ENCODE measurements around the gene HASPIN.

HASPIN gene

GRCh38 chr17:3723556-3724377 is at the start of gene HASPIN:
Gene HASPIN, plus strand, starts transcription at chr17:3723903. Its CDS starts 33 bp downstream, at chr17:3723936.
- Mint-ChIP-seq H3K9me3 (no peaks in the 10 kb centered on the region), H3K4me3 (peak within 1 kb of the TSS; percentile 93), H3K27ac (peak within 1 kb of the TSS; percentile 89), H3K27me3 (no peaks in the 10 kb centered on the region), H3K4me1 (ENCODE audit: low read depth) (peaks cover 38% of the 10 kb centered on the region), H3K36me3 (ENCODE audit: low read depth) (peaks cover 30% of the 10 kb centered on the region)
- intact Hi-C loops (cut with micrococcal nuclease), result loop anchor here (1.0 kb wide), 1 partner anchor 55 kb away; the partner anchor contains the start of genes EMC6 and TAX1BP3

- no peak overlapping the region for H3K27ac Mint-ChIP-seq
- no peak overlapping the region for H3K4me3 Mint-ChIP-seq
- intact Hi-C loops (cut with micrococcal nuclease), result no loop called here
- H3K27me3 Mint-ChIP-seq, result peaks cover 3% of the 10 kb centered on the region
- no peaks in the 10 kb centered on the region for H3K9me3 Mint-ChIP-seq
- H3K36me3 Mint-ChIP-seq (ENCODE audit: low read depth), result peaks cover 11% of the 10 kb centered on the region
- peaks cover 36% of the 10 kb centered on the region for H3K4me1 Mint-ChIP-seq (ENCODE audit: low read depth)
These were observed 47.8 kb upstream of the HASPIN start for GRCh38 chr17:3675886-3676285.

- peaks cover 13% of the 10 kb centered on the region for H3K27me3 Mint-ChIP-seq
- peaks cover 39% of the 10 kb centered on the region for H3K4me1 Mint-ChIP-seq (ENCODE audit: low read depth)
- intact Hi-C loops (cut with micrococcal nuclease), result no loop called here
- H3K4me3 Mint-ChIP-seq, result no peak overlapping the region
- H3K36me3 Mint-ChIP-seq (ENCODE audit: low read depth), result no peaks in the 10 kb centered on the region
- no peak overlapping the region for H3K27ac Mint-ChIP-seq
- H3K9me3 Mint-ChIP-seq, result no peaks in the 10 kb centered on the region
These were observed 45.4 kb upstream of the HASPIN start for GRCh38 chr17:3678095-3678820.

- no peaks in the 10 kb centered on the region for H3K36me3 Mint-ChIP-seq (ENCODE audit: low read depth)
- peaks cover 38% of the 10 kb centered on the region for H3K4me1 Mint-ChIP-seq (ENCODE audit: low read depth)
- no peak overlapping the region for H3K4me3 Mint-ChIP-seq
- intact Hi-C loops (cut with micrococcal nuclease), result no loop called here
- H3K27ac Mint-ChIP-seq, result peak overlapping the region; percentile 50
- peaks cover 16% of the 10 kb centered on the region for H3K27me3 Mint-ChIP-seq
- no peaks in the 10 kb centered on the region for H3K9me3 Mint-ChIP-seq
These were observed 44.7 kb upstream of the HASPIN start for GRCh38 chr17:3678821-3679530.

GRCh38 chr17:3679531-3680126 is 44.1 kb upstream of the HASPIN start:
- intact Hi-C loops (cut with micrococcal nuclease), result no loop called here
- H3K27me3 Mint-ChIP-seq, result peaks cover 19% of the 10 kb centered on the region
- H3K27ac Mint-ChIP-seq, result peak overlapping the region; percentile 50
- H3K4me3 Mint-ChIP-seq, result no peak overlapping the region
- no peaks in the 10 kb centered on the region for H3K36me3 Mint-ChIP-seq (ENCODE audit: low read depth)
- H3K9me3 Mint-ChIP-seq, result no peaks in the 10 kb centered on the region
- peaks cover 38% of the 10 kb centered on the region for H3K4me1 Mint-ChIP-seq (ENCODE audit: low read depth)

- Mint-ChIP-seq H3K27me3 (peaks cover 26% of the 10 kb centered on the region), H3K36me3 (ENCODE audit: low read depth) (no peaks in the 10 kb centered on the region), H3K4me1 (ENCODE audit: low read depth) (peaks cover 38% of the 10 kb centered on the region), H3K27ac (peak overlapping the region; percentile 51), H3K9me3 (no peaks in the 10 kb centered on the region), H3K4me3 (no peak overlapping the region)
- intact Hi-C loops (cut with micrococcal nuclease), result no loop called here
These were observed 42.6 kb upstream of the HASPIN start for GRCh38 chr17:3681057-3681456.

GRCh38 chr17:3681565-3681964 is 42.1 kb upstream of the HASPIN start:
- Mint-ChIP-seq H3K4me1 (ENCODE audit: low read depth) (peaks cover 38% of the 10 kb centered on the region), H3K27me3 (peaks cover 26% of the 10 kb centered on the region), H3K4me3 (no peak overlapping the region), H3K36me3 (ENCODE audit: low read depth) (no peaks in the 10 kb centered on the region), H3K27ac (peak overlapping the region; percentile 51), H3K9me3 (no peaks in the 10 kb centered on the region)
- intact Hi-C loops (cut with micrococcal nuclease), result no loop called here

- Mint-ChIP-seq H3K27ac (peak overlapping the region; percentile 51), H3K4me1 (ENCODE audit: low read depth) (peaks cover 38% of the 10 kb centered on the region), H3K27me3 (peaks cover 26% of the 10 kb centered on the region), H3K9me3 (no peaks in the 10 kb centered on the region), H3K4me3 (no peak overlapping the region), H3K36me3 (ENCODE audit: low read depth) (no peaks in the 10 kb centered on the region)
- intact Hi-C loops (cut with micrococcal nuclease), result loop anchor here (2.0 kb wide), 1 partner anchor 51 kb away; no protein-coding TSS in a partner anchor
These were observed 41.7 kb upstream of the HASPIN start for GRCh38 chr17:3682033-3682432.

GRCh38 chr17:3683054-3683511 is 40.6 kb upstream of the HASPIN start:
- no peaks in the 10 kb centered on the region for H3K36me3 Mint-ChIP-seq (ENCODE audit: low read depth)
- intact Hi-C loops (cut with micrococcal nuclease), result loop anchor here (2.0 kb wide), 1 partner anchor 50 kb away; no protein-coding TSS in a partner anchor
- peaks cover 25% of the 10 kb centered on the region for H3K27me3 Mint-ChIP-seq
- H3K27ac Mint-ChIP-seq, result no peak overlapping the region
- H3K4me3 Mint-ChIP-seq, result no peak overlapping the region
- H3K9me3 Mint-ChIP-seq, result no peaks in the 10 kb centered on the region
- H3K4me1 Mint-ChIP-seq (ENCODE audit: low read depth), result peaks cover 38% of the 10 kb centered on the region

GRCh38 chr17:3685174-3685573 is 38.5 kb upstream of the HASPIN start:
- intact Hi-C loops (cut with micrococcal nuclease), result no loop called here
- Mint-ChIP-seq H3K4me3 (no peak overlapping the region), H3K9me3 (no peaks in the 10 kb centered on the region), H3K27me3 (peaks cover 25% of the 10 kb centered on the region), H3K27ac (no peak overlapping the region), H3K36me3 (ENCODE audit: low read depth) (no peaks in the 10 kb centered on the region), H3K4me1 (ENCODE audit: low read depth) (peaks cover 21% of the 10 kb centered on the region)

GRCh38 chr17:3688027-3688553 is 35.6 kb upstream of the HASPIN start:
- Mint-ChIP-seq H3K4me1 (ENCODE audit: low read depth) (peaks cover 2% of the 10 kb centered on the region), H3K36me3 (ENCODE audit: low read depth) (no peaks in the 10 kb centered on the region), H3K27ac (no peak overlapping the region), H3K4me3 (no peak overlapping the region), H3K9me3 (no peaks in the 10 kb centered on the region), H3K27me3 (peaks cover 22% of the 10 kb centered on the region)
- intact Hi-C loops (cut with micrococcal nuclease), result no loop called here

- peaks cover 20% of the 10 kb centered on the region for H3K27me3 Mint-ChIP-seq
- no peaks in the 10 kb centered on the region for H3K4me1 Mint-ChIP-seq (ENCODE audit: low read depth)
- no peak overlapping the region for H3K27ac Mint-ChIP-seq
- intact Hi-C loops (cut with micrococcal nuclease), result no loop called here
- no peak overlapping the region for H3K4me3 Mint-ChIP-seq
- no peaks in the 10 kb centered on the region for H3K9me3 Mint-ChIP-seq
- H3K36me3 Mint-ChIP-seq (ENCODE audit: low read depth), result no peaks in the 10 kb centered on the region
These were observed 34.8 kb upstream of the HASPIN start for GRCh38 chr17:3688852-3689261.
